Endothelial cell of umbilical vein (primary cell): ENCODE measurements around the gene SPACA9. TPM values are rescaled to one million over a fixed set of nuclear protein-coding genes. Genes with fewer than 3 reads are reported as not detected.

Source experiments
- BruUV-seq: library from RNA; stranded (reverse); fragments of 400-500 nt; replicated peaks from 2 replicates; lab custom pipeline; 2021; lab: Mats Ljungman, UMichigan
- CTCF ChIA-PET: fragments of 300-600, 350-600 bp; sonication (Branson Sonifier 250); formaldehyde crosslinking; loops from one replicate; lab custom pipeline; 2021; ENCODE audit warnings: antibody characterized with exemption, inconsistent platforms; lab: Charles Lee
- POLR2A ChIA-PET: fragments of 300-600, 350-600 bp; sonication (Branson Sonifier 250); formaldehyde crosslinking; loops from one replicate; lab custom pipeline; 2021; ENCODE audit warnings: antibody characterized with exemption, inconsistent platforms; lab: Charles Lee
- DNase-seq: peaks from one replicate; pipeline ENCODE4 v3.0.0-alpha.2; 2011; ENCODE audit warnings: low read depth, low spot score
- FAIRE-seq: peaks from 2 replicates; lab custom pipeline; 2011; peaks lifted over from hg19 to GRCh38; lab: Jason Lieb, UNC
- H2AFZ ChIP-seq: 2 replicates; pipeline ENCODE4 v1.6.0; 2012; ENCODE audit warnings: low read depth, low read length, control low read depth, inconsistent platforms
- H3K27ac ChIP-seq: 2 replicates; pipeline ENCODE4 v1.5.1; 2011; ENCODE audit warnings: low read depth, mild to moderate bottlenecking, control low read depth, low read length, moderate library complexity; ENCODE audit not compliant: insufficient read depth
- H3K27me3 ChIP-seq, 2 experiments: 2 replicates each; pipeline versions ENCODE4 v1.6.0 to v1.6.1; 2011; ENCODE audit warnings: low read length in 2 of 2, mixed read lengths in 1 of 2; ENCODE audit not compliant: control insufficient read depth in 2 of 2, insufficient read depth in 2 of 2
- H3K36me3 ChIP-seq, 2 experiments: 2 replicates in 1 of 2; 3 replicates in 1 of 2; pipeline ENCODE4 v1.5.1; 2011; ENCODE audit warnings: low read length in 2 of 2, mild to moderate bottlenecking in 1 of 2, moderate library complexity in 1 of 2; ENCODE audit not compliant: control insufficient read depth in 2 of 2, insufficient read depth in 2 of 2; ENCODE audit errors: extremely low read depth in 1 of 2
- H3K4me1 ChIP-seq: 3 replicates; pipeline ENCODE4 v1.5.1; 2011; ENCODE audit warnings: mild to moderate bottlenecking, low read length; ENCODE audit not compliant: control insufficient read depth, insufficient read depth; ENCODE audit errors: extremely low read depth
- H3K4me2 ChIP-seq: 2 replicates; pipeline ENCODE4 v1.6.1; 2011; ENCODE audit warnings: low read length, control low read depth, mixed read lengths; ENCODE audit not compliant: insufficient read depth
- H3K4me3 ChIP-seq, 3 experiments: fragments of 200-600 bp in 1 of 3; sonication (generic), shearing (Covaris generic) in 1 of 3; replicated peaks in 1 of 3; 2 replicates each; pipeline ENCODE4 v1.5.1; 2011 to 2016; ENCODE audit warnings: control low read depth in 3 of 3, low read length in 3 of 3, mild to moderate bottlenecking in 2 of 3, inconsistent platforms in 1 of 3, low read depth in 1 of 3, moderate library complexity in 1 of 3; ENCODE audit not compliant: insufficient read depth in 1 of 3
- H3K79me2 ChIP-seq: 2 replicates; pipeline ENCODE4 v1.6.0; 2012; ENCODE audit warnings: low read length, inconsistent platforms; ENCODE audit not compliant: control insufficient read depth, insufficient read depth
- H3K9ac ChIP-seq: replicated peaks from 2 replicates; pipeline ENCODE3; 2011; ENCODE audit warnings: low read length, control low read depth; ENCODE audit not compliant: insufficient read depth; ENCODE audit errors: extremely low read depth
- H3K9me1 ChIP-seq: replicated peaks from 3 replicates; pipeline ENCODE4 v1.6.0; 2011; ENCODE audit warnings: mild to moderate bottlenecking, low read length; ENCODE audit not compliant: control insufficient read depth, insufficient read depth; ENCODE audit errors: extremely low read depth
- H3K9me3 ChIP-seq: replicated peaks from 2 replicates; pipeline ENCODE4 v1.5.1; 2012; ENCODE audit warnings: low read length, inconsistent platforms; ENCODE audit not compliant: control insufficient read depth, insufficient read depth
- H4K20me1 ChIP-seq: replicated peaks from 2 replicates; pipeline ENCODE3; 2011; ENCODE audit warnings: mild to moderate bottlenecking, low read length; ENCODE audit not compliant: control insufficient read depth, insufficient read depth; ENCODE audit errors: extremely low read depth
- CTCF ChIP-seq, 2 donors: IDR thresholded peaks; 1 replicate in 1 of 2; 2 replicates in 1 of 2; pipeline ENCODE4 v1.5.1; 2011; ENCODE audit warnings: low read length in 2 of 2, mild to moderate bottlenecking in 2 of 2, moderate library complexity in 2 of 2, control low read depth in 1 of 2, inconsistent platforms in 1 of 2, low read depth in 1 of 2; ENCODE audit not compliant: insufficient read depth in 1 of 2; ENCODE audit errors: extremely low read depth in 1 of 2
- EZH2 ChIP-seq: IDR thresholded peaks from 2 replicates; pipeline ENCODE4 v1.6.1; 2012; ENCODE audit warnings: borderline replicate concordance, low read depth, mild to moderate bottlenecking, moderate library complexity, low read length, inconsistent platforms; ENCODE audit not compliant: severe bottlenecking
- FOS ChIP-seq: IDR thresholded peaks from 2 replicates; pipeline ENCODE4 v1.6.1; 2011; ENCODE audit warnings: mild to moderate bottlenecking, low read length, moderate library complexity, borderline replicate concordance; ENCODE audit not compliant: insufficient read depth
- GATA2 ChIP-seq: IDR thresholded peaks from 2 replicates; pipeline ENCODE4 v1.7.0; 2011; ENCODE audit warnings: low read depth, mild to moderate bottlenecking, moderate library complexity, mixed read lengths, low read length; ENCODE audit not compliant: insufficient read length, insufficient read depth
- JUN ChIP-seq: IDR thresholded peaks from 2 replicates; pipeline ENCODE4 v1.6.1; 2011; ENCODE audit warnings: borderline replicate concordance, low read depth; ENCODE audit not compliant: insufficient read length, insufficient read depth
- MAX ChIP-seq: IDR thresholded peaks from 2 replicates; pipeline ENCODE4 v1.6.1; 2011; ENCODE audit not compliant: insufficient read depth, insufficient read length
- MYC ChIP-seq: IDR thresholded peaks from one replicate; pipeline ENCODE4 v1.6.1; 2011; ENCODE audit warnings: mild to moderate bottlenecking, low read depth, low read length
- POLR2A ChIP-seq: IDR thresholded peaks from 2 replicates; pipeline ENCODE4 v1.6.1; 2012; ENCODE audit warnings: low read depth, mild to moderate bottlenecking, control low read depth, low read length
- POLR2AphosphoS5 ChIP-seq: IDR thresholded peaks from 2 replicates; pipeline ENCODE4 v1.6.1; 2012; ENCODE audit warnings: low read depth, mild to moderate bottlenecking, control low read depth, low read length, moderate library complexity; ENCODE audit not compliant: insufficient read depth
- dilution Hi-C: fragments of 300-500 bp; cut with MboI; formaldehyde crosslinking; loops from one replicate; pipeline ENCODE4 v1.15.0; 2019; ENCODE audit warnings: low sequenced_read_pairs; ENCODE audit not compliant: extremely low pct_ligation_motif_present
- intact Hi-C: fragments of 100-400 bp; cut with micrococcal nuclease; formaldehyde crosslinking; loops from one replicate; pipeline ENCODE4 v1.10.0; 2022
- polyA plus RNA-seq, 4 experiments: library from polyadenylated mRNA; depleted of rRNA in 3 of 4; stranded (reverse) in 3 of 4; unstranded in 1 of 4; fragments of >200 nt; gene quantifications; 2 replicates each; pipeline versions ENCODE4 v1.2.1 to v1.2.3, GENCODE V29; 2011 to 2012; ENCODE audit warnings: missing spikeins in 1 of 4
- total RNA-seq: library from RNA; stranded (reverse); gene quantifications from 2 replicates; pipeline ENCODE4 v1.2.3, GENCODE V29; 2021

Gene SPACA9
- total and polyA plus RNA-seq, 2 donors (not counting 3 experiments of a cell fraction or from before 2014, with no cell fraction given) = 2.6 to 3.6 TPM

DNA sequence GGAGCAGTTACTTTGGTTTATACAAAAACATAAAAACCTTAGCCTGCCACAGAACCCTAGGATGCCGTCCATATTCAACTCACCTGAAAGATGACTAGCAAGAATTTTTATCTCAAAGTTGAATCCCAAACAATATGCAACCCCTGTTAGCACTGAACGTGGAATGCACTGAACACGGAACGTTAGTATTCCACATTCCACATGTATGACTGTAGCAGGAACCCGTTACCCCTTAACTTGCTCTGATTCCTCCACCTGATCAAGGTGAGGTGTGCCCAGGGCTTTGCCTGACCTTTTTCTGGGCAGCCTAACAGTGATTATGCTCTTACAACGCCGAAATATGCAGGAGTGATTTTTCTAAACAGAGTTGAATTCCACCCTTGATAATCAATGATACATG, 44.4 kb upstream of the SPACA9 start:
- dilution Hi-C loops = no loop called here
- Histone ChIP-seq H3K4me3 (no peak overlapping the region), H3K36me3 (no peaks in the 10 kb centered on the region), H3K9ac (no peak overlapping the region), H3K9me1 (no peaks in the 10 kb centered on the region), H3K4me1 (no peaks in the 10 kb centered on the region), H3K4me2 (no peak overlapping the region), H4K20me1 (no peaks in the 10 kb centered on the region), H3K27me3 (peaks cover 2 to 3% of the 10 kb centered on the region in 2 experiments), H2AFZ (no peak overlapping the region), H3K27ac (no peak overlapping the region), H3K79me2 (no peaks in the 10 kb centered on the region), H3K9me3 (no peaks in the 10 kb centered on the region)
- BruUV-seq = no TSS peak
- no peak for TF ChIP-seq POLR2A
- no peak for TF ChIP-seq GATA2
- TF ChIP-seq CTCF (IDR thresholded peaks at IDR 0.05; ENCODE audit: extremely low read depth in 1 of 2, insufficient read depth in 1 of 2, low read depth in 1 of 2, low read length in 2 of 2) = no peak
- TF ChIP-seq FOS = no peak
- no peak for TF ChIP-seq MAX
- TF ChIP-seq POLR2AphosphoS5 = no peak
- no peak for TF ChIP-seq MYC
- no peak for TF ChIP-seq EZH2
- no peak for TF ChIP-seq JUN
- no peak for DNase-seq
- CTCF ChIA-PET = no interaction called here
- intact Hi-C loops = no loop called here
- no peak for FAIRE-seq
- POLR2A ChIA-PET = no interaction called here
